Measurements from ENCODE around the gene DEGS1.
"Not testable (repeated sequence)": the region's sequence is repeated elsewhere in the genome, so short reads cannot be mapped to it uniquely, and the experiment has no call there.

Gene DEGS1

DNA sequence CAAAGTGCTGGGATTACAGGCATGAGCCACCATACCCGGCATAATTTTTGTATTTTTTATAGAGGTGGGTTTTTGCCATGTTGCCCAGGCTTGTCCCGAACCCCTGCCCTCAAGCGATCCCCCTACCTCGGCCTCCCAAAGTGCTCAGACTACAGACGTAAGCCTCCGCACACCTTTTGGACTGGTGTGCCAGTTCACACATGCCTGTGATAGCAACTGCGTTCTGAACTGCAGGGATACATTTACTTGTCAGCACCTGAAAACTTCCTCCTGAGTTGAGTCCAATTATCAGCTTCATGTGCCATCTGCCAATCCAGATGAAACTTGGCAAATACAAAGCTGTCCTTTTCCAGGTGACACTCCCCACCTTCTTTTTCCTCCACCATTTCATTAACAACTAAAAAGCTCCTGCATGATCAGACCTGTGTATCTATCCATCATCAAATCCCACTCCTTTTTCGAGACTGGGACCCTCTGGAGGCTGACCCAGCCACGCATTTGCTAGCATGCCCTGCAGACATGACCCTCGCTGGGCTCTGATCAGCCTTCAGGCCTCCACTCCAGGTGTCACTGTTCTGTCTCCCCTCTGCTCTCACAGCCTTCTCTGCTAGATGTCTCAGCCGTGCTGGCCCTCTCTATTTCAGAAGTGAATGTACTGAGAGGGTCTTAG is 2.1 kb upstream of the DEGS1 start:
- no peak for DNase-seq (ENCODE audit: low read depth)

DNA sequence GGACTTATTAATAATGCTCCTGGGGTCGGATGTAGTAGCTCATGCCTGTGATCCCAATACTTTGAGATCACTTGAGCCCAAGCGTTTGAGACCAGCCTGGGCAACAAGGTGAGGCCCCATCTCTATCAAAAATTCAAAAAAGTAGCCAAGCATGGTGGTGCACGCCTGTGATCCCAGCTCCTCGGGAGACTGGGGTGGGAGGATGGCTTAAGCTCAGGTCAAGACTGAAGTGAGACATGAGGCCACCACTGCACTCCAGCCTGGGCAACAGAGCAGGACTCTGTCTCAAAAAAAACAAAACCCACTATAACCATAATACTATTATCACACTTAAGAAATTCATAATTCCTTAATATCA is 1.6 kb upstream of the DEGS1 start:
- no peak for DNase-seq (ENCODE audit: low read depth)

GRCh38 chr1:224182057-224182865 is 779 bp upstream of the DEGS1 start:
- no peak for DNase-seq (ENCODE audit: low read depth)

DNA sequence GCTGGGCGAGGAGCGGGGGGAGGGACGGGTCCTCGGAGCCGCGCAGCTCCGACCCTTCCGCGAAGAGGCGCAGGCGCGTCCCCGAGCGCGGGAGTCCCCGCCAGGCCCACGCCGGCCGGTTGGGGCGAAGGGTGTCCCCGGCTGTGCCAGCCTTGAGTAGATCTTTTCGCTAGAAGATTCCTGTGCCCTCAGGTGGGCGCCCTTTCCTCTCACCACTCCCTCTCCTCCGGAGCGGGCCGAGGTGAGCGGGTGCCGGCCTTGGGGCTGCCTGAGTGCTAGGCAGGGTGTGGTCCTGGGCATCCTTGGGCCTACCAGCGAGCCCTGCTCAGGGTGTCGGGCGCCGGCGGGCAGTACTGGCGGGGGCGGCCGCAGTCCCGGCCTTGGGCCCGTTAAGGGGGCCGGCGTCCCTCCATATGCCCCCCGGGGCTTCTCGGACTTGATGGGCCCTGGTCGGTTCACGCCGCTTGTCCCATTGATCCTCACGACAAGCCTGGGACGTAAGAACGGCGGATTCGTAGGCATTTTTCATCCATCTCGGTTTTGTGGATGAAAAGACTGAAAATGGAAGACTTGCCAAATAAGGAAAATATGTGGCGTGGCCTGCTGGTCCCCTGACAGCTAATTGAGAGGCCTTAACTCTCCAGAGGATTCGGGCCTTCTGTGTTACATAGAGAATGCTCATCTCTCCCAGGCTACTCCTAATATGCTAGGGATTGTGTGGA is 712 bp downstream of the DEGS1 start:
- DNase-seq (ENCODE audit: low read depth) = no peak

DNA sequence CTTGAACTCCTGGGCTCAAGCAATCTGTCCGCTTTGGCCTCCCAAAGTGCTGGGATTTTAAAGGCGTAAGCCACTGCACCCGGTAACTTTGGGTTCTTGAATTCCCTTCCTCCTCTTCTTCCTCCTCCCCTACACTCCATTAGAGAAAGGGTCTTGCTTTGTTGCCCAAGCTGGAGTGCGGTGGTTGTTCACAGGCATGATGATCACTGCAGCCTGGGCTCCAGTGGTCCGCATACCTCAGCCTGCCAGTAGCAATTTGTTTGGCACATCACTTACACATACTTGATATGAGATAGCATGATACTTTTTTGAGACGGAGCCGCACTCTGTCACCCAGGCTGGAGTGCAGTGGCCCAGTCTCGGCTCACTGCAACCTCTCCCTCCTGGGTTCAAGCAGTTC is 2.2 kb downstream of the DEGS1 start:
- DNase-seq (ENCODE audit: low read depth) = no peak

GRCh38 chr1:224188286-224188685 is 5.2 kb downstream of the DEGS1 start:
- DNase-seq (ENCODE audit: low read depth) = no peak

GRCh38 chr1:224189561-224189960 is 6.5 kb downstream of the DEGS1 start:
- DNase-seq (ENCODE audit: low read depth) = no peak

- DNase-seq (ENCODE audit: low read depth) = no peak
Observed at GRCh38 chr1:224192082-224192788, 9.2 kb downstream of the DEGS1 start.

DNA sequence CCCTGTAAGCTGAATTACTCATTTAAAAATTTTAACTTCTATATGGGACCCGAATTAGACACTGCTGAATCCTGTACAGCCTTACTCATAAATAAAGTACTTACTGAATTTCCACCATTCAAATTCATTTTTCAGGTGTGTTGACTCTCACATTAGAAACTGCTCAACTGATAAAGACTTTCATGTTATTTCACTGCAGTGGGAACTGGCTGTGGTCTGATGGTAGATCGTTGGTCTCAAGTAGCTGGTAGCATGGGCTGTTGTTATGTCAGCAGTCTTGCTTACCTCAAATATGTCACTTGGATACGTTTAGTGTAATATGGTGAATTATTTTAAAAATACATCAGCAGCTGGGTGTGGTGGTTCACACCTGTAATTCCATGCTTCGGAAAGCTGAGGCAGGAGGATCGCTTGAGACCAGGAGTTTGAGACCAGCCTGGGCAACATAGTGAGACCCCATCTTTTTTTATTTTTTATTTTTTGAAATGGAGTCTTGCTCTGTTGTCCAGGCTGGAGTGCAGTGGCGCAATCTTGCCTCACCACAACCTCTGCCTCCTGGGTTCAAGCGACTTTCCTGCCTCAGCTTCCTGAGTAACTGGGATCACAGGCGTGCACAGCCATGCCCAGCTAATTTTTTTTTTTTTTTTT is 10.4 kb downstream of the DEGS1 start:
- DNase-seq (ENCODE audit: low read depth) = no peak

GRCh38 chr1:224196813-224197600 is 14.0 kb downstream of the DEGS1 start:
- DNase-seq (ENCODE audit: low read depth) = no peak

GRCh38 chr1:224198572-224198971 is 15.5 kb downstream of the DEGS1 start:
- no peak for DNase-seq (ENCODE audit: low read depth)

DNA sequence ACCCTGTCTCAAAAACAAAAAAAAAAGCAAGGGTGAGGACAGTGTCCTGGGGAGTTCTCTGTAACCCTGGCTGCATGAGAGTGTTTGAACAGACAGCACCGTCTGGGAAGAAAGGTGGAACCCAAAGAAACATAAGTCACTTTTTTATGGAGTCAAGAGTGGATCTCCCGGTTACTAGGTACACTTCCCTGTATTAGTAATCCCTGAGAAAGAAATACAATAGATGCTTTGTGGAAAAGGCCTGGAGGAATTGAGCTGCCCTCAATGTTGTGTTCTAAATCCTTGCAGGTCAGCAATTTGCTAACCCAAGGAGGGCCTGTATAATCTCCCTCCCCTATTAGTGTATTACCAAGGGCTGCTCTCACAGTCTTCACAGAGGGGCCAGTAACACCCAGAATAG is 16.6 kb downstream of the DEGS1 start:
- no peak for DNase-seq (ENCODE audit: low read depth)

DNA sequence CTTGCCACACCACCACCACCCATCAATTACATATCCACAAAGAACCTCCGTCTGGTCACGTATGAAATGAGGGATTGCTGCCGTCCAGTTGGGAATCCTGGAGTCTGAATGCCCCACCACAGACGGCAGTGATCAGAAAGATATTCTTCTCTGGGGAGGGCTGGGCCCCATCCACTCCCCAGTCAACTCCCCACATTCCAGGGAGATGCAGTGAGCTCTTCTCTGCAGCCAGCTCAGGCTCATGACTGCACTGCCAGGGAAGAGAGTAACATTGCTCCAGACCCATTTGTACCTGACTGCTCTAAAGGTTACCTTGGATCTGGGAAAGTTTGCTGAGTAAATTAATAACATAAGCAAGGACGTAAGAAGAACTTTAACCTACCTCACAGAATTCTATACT is 18.3 kb downstream of the DEGS1 start:
- no peak for DNase-seq (ENCODE audit: low read depth)

- no peak for DNase-seq (ENCODE audit: low read depth)
Observed at GRCh38 chr1:224201853-224202252, 18.8 kb downstream of the DEGS1 start.

- no peak for DNase-seq (ENCODE audit: low read depth)
Observed at GRCh38 chr1:224203243-224204016, 20.4 kb downstream of the DEGS1 start.

- no peak for DNase-seq (ENCODE audit: low read depth)
Observed at GRCh38 chr1:224205438-224205840, 22.4 kb downstream of the DEGS1 start.

- not testable (repeated sequence) for DNase-seq (ENCODE audit: low read depth)
Observed at GRCh38 chr1:224205931-224206538, 23.0 kb downstream of the DEGS1 start.

DNA sequence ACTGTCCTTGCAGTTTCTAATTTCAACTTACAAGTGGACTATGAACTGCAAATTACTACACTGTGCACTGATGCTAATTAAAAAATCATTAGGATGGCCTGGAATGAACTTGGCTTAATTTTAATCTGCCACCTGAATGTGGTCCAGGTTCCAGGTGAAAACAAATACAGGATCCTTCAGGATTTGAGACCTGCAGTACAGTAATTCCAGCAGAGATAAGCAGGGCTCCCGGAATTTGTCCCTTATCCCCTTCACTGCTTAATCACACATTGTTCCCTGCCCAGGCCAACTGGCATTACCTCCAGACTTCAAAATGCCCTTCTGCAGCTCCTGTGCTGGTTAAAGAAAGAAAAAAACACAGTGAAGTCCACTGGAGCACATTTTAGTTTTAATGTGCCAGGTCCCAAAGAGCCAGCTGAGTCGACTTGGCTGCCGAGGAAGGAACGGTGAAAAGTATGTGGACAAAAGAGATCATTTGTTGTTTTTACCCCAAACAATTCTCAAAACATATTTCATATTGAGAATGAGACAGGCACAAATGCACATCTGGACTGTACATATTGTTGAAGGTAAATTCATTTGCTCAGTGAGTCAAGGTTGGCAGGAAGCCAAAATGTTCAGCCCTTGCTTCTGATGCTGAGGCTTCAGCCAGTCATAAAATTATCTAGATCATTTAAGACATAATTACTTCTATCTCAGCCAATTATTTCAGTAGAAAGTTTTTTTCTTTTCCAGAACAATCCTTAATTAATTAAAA is 28.3 kb downstream of the DEGS1 start:
- DNase-seq (ENCODE audit: low read depth) = no peak

DNA sequence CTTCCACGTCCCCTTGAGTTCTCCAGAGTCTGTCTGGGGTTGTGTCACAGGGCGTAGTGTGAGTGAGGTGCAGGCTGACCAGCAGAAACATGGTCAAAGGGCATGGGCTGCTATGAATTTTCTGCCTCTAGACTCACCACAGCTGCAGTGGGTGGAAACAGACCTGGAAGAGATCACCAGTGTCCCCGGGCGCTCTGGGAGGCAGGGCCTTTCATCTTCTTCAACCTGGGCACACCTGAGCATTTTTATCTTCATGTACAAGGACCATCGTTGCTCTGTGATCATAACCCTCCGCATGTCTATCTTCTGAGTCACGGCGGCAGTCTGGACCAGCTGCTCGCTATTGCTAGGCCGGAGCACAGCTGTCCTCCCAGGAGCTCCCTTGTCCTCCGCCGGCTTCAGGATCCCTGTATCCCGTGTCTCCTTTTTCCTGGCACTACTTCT is 29.6 kb downstream of the DEGS1 start:
- no peak for DNase-seq (ENCODE audit: low read depth)
